WI38 (cell line): Measurements from ENCODE around the gene SFI1.

Experiments used
- H3K4me3 ChIP-seq: 2 replicates; pipeline ENCODE4 v1.5.1; 2011; ENCODE audit warnings: low read depth, mild to moderate bottlenecking, control low read depth, low read length
- TF ChIP-seq, protein P1 (sequence below): IDR thresholded peaks from 2 replicates; pipeline ENCODE4 v1.5.1; 2012; ENCODE audit warnings: low read depth, mild to moderate bottlenecking, control low read depth, low read length

SFI1 gene

DNA sequence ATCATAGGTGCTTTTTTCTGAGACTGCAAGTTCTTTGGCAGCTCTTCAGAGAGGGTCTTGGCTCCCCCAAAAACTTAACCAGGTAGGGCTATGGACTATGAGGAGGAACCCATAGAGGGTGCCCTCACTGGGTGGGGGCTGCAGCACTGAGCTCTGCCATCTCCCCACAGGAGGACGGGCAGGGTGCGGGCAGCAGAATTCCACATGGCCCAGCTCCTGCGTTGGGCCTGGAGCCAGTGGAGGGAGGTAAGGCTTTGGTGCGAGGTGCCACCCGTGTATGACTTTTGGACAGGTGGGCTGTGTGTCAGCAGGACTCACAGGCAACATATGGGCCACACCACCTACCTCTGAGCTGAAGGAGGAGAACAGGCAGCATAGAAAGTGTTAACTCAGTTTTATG, 107.2 kb downstream of the SFI1 start:
- no peak overlapping the region for H3K4me3 ChIP-seq
- TF ChIP-seq, protein P1, sequence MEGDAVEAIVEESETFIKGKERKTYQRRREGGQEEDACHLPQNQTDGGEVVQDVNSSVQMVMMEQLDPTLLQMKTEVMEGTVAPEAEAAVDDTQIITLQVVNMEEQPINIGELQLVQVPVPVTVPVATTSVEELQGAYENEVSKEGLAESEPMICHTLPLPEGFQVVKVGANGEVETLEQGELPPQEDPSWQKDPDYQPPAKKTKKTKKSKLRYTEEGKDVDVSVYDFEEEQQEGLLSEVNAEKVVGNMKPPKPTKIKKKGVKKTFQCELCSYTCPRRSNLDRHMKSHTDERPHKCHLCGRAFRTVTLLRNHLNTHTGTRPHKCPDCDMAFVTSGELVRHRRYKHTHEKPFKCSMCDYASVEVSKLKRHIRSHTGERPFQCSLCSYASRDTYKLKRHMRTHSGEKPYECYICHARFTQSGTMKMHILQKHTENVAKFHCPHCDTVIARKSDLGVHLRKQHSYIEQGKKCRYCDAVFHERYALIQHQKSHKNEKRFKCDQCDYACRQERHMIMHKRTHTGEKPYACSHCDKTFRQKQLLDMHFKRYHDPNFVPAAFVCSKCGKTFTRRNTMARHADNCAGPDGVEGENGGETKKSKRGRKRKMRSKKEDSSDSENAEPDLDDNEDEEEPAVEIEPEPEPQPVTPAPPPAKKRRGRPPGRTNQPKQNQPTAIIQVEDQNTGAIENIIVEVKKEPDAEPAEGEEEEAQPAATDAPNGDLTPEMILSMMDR, result no peak

DNA sequence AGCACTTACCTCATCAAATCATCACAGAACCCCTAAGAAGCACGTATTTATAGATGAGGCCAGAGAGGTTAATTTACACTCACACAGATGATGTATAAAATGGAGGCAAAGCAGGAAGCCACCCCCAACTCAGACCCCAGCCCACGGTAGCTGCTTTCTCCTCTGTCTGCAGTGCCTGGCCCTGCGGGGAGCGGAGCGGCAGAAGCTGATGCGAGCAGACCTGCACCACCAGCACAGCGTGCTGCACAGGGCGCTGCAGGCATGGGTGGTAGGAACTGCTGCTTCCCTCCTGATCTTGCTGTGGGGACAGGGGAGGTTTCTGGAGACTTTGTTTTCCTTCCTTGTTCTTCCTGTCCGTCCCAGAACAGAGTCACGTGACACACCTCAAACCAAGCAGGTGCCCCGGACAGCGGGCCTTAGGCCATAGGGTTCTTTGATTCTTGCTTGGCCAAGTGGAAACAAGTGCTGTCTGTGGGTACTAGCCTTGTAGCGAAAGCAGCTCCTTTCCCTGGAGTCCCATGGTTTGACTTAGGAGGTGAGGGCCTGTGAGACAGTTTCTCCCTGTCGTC, 107.9 kb downstream of the SFI1 start:
- TF ChIP-seq, protein P1, result no peak
- H3K4me3 ChIP-seq, result no peak overlapping the region

DNA sequence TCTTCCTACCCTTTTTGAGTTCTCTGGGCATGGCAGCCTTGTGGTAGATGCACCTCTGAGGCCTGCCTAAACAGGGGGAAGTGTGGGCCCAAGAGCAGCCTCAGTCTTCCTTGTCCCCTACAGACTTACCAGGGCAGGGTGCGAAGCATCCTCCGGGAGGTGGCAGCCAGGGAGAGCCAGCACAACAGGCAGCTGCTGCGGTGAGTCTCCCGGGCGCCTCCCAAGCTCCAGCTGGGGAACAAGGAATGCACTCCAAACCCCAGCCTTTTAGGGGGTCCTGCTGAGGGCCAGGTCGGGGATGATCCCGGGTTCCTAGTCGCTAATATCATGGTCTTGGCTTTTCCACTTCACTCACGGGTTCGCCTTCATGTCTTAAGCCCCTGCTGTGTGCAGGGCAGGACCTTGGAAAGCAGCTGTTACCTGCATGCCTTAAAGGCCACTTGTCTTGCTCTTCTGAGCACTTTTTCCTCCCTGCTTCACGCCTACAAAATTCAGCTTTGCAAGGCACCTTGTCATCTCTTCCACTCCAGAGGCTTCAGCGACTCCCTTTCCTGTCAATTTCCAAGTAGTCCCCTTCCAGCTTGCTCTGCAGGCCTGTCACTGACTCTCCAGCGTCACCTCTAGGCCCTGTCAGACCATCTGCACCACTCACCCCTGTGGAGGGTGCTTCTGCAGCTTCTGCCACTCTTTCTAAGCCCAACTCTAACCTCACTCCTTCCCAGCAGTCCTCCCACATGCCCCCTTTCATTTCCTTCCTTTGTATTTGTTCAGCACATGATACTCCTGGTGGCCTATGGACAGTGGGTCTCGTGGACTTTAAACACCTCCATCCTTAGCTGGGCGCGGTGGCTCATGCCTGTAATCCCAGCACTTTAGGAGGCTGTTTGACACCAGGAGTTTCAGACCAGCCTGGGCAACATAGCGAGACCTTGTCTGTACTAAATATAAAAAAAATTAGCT, 108.7 kb downstream of the SFI1 start:
- H3K4me3 ChIP-seq, result no peak overlapping the region
- TF ChIP-seq, protein P1, result no peak

DNA sequence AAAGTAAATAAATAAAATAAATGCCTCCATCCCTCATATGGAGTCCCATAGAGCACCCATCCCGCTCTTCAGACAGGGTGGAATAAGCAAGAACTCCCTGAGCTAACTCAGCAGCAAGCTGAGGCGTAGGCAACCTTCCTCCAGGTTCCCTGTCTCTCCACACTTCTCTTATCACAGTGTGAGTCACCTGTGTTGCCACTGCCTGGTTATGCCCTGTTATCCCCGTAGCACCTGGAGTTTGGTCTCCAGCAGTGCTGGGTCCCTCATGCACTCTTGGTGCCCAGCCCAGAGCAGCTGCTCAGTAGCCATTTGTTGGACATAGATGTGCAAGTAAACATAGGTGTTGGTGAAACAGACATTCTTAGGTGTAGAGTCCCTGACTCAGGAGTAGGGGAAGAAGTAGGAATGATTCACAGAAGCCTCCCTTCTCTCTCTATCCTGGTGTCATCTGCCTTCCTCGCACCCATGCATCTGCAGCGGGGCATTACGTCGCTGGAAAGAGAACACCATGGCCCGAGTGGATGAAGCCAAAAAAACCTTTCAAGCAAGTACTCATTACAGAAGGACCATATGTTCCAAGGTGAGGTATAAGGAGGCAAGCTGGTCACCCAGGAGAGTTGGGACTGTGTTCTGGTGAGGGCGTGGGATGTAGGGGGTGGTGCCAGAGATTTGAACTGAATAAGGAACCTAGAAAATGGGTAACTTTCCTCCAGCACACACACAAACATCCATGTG, 109.7 kb downstream of the SFI1 start:
- TF ChIP-seq, protein P1, result no peak
- no peak overlapping the region for H3K4me3 ChIP-seq

DNA sequence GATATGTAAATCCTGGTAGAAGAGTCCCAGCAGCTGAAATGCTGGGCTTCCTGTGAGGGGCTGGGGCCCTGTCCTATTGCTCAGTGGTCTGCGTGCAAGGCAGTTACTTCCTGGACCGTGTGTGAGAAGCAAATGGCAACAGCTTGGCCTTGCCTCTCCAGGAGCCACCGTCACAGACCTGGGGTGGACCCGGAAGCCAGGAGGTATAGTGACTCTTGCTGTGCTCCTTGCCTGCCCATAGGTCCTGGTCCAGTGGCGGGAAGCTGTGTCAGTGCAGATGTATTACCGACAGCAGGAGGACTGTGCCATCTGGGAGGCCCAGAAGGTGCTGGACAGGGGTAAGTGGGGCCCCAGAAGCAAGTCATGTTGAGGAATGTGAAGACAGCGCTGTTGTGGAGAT, 111.4 kb downstream of the SFI1 start:
- no peak overlapping the region for H3K4me3 ChIP-seq
- TF ChIP-seq, protein P1, result no peak

DNA sequence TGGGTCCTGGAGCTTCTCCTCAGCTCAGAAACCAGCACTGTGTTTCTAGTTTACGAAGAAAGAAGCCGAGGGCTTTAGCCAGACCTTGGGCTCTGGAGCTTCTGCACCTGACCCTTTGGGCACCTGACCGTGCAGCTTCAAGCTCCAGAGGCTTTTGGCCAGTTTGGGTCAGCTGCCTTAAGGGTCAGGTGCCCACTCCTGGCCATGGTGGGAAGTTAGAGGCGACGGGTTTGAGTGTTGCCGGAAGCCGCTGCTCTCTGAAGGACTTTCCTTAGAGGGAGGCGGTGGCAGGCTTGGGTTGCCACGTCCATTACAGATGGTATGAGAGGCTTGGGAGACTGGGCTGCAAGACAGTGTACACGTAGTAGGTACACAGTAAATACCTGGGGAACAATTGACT, 113.4 kb downstream of the SFI1 start:
- H3K4me3 ChIP-seq, result no peak overlapping the region
- TF ChIP-seq, protein P1, result no peak
